Testis (tissue), 3 donors: ENCODE measurements around the gene PIK3C2B. TPM values are rescaled to one million over a fixed set of nuclear protein-coding genes. Genes with fewer than 3 reads are reported as not detected.
A peak's percentile ranks its signal among the peaks of the same experiment; 100 is the strongest.
"Not testable (repeated sequence)": the region's sequence is repeated elsewhere in the genome, so short reads cannot be mapped to it uniquely, and the experiment has no call there.

Experiments
- DNase-seq: peaks from one replicate; pipeline ENCODE4 v3.0.0-alpha.2; 2019
- H3K27ac ChIP-seq, 2 donors: fragments of 200-600 bp; sonication (generic); one replicate each; pipeline ENCODE4 v1.5.1; 2019
- H3K27me3 ChIP-seq: fragments of 200-600 bp; sonication (generic); one replicate; pipeline ENCODE4 v1.5.1; 2019
- H3K36me3 ChIP-seq: fragments of 200-600 bp; sonication (generic); one replicate; pipeline ENCODE4 v1.5.1; 2017; ENCODE audit warnings: low read depth; ENCODE audit errors: missing control alignments
- H3K4me1 ChIP-seq: fragments of 200-600 bp; sonication (generic); one replicate; pipeline ENCODE4 v1.5.1; 2019
- H3K4me3 ChIP-seq, 2 donors: fragments of 200-600 bp; sonication (generic); one replicate each; pipeline ENCODE4 v1.5.1; 2017 to 2019
- H3K9me3 ChIP-seq: fragments of 200-600 bp; sonication (generic); one replicate; pipeline ENCODE4 v1.5.1; 2017
- POLR2A ChIP-seq: fragments of 450-650 bp; IDR thresholded peaks from one replicate; pipeline ENCODE4 v1.6.1; 2017; ENCODE audit warnings: antibody characterized with exemption, mild to moderate bottlenecking, moderate library complexity
- WGBS, 2 donors: methylation state at CpG; one replicate each; pipeline ENCODE4 v1.1.5; 2018; 5-methylcytosine and 5-hydroxymethylcytosine counted together
- intact Hi-C: fragments of 100-400 bp; cut with DNase I; formaldehyde crosslinking; loops from one replicate; pipeline ENCODE4 v1.15.1; 2023; ENCODE audit warnings: low total_unique reads
- polyA plus RNA-seq: library from polyadenylated mRNA; stranded (reverse); fragments of 350-450 nt; fragmentation: Illumina TruSeq; extraction: RNeasy Lipid Tissue Mini Kit (QIAGEN cat#74804); gene quantifications from one replicate; pipeline ENCODE4 v1.2.3, GENCODE V29; 2014; ENCODE audit warnings: low read depth, low replicate concordance; ENCODE audit not compliant: insufficient read depth
- total RNA-seq, 2 donors: library from RNA; depleted of rRNA; stranded (reverse); fragments of >200 nt; gene quantifications; one replicate each; pipeline ENCODE4 v1.2.3, GENCODE V29; 2016
- TF ChIP-seq, protein P1 (sequence below), 3 experiments: fragments of 450-650 bp in 2 of 3; fragments of 200-600 bp in 1 of 3; sonication (generic) in 1 of 3; IDR thresholded peaks; one replicate each; pipeline ENCODE4 v1.5.1; 2016 to 2019; ENCODE audit warnings: antibody characterized with exemption in 3 of 3, mild to moderate bottlenecking in 2 of 3, moderate library complexity in 1 of 3

Gene PIK3C2B
- total and polyA plus RNA-seq, 3 donors from 2014 or later: 7.6 to 20.1 (median 12.7) TPM

DNA sequence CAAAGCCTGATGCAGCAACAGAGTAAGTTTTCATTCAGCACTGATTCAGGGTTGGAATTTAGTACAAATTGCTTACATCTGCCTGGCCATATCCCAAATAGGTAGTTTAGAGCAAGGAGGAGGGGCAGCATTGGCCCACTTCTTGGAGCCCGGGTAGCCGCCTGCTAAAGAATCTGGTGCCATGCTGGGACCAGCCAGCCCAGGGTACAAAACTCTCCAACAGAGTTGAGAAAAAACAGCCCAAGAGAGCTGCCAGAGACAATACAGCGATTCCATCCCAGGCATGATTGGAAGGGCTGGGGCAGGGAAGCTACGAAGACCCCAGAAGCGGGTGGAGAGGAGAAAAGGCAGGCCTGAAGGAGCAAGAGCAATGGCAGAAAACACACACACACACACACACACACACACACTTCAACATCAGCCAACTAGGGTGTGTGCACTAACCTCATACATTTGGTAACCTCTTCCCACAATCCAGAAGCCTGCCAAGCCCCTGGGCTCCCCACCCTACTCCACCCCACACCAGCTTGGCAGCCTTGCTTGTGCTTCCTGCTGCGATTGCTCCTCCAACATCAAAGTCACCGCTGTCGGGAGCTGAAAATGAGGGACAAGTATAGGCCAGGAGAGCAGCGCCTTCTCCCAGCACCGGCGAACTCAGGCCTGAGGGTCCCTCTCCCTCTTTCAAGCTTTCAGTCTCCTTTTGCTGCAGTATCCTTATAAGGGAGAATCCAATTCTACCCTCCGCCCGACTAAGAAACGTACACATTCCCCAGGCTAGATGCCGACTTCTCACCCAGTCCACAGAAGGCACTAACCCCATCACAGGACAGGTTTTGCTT lies 1.2 kb downstream of the PIK3C2B start:
- intact Hi-C loops: no loop called here

DNA sequence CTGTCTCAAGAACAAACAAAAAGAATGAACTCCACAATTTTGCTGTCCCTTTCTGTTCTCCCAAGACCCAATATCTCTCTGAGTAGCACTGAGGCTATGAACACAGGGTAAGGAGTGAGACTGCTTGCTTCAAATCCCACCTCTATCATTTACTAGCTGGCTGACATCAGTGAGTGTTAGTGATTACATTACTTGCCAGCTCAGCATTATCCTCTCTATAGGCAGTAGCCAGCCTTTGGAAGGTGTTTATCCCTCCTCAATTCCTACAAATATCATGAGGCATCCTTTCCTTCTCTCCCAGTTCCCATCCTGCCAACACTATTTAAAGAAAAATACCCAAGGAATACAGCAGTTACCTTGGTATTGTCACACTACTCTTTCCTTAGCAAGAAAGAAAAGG lies 3.0 kb downstream of the PIK3C2B start:
- H3K4me1 ChIP-seq: peaks cover 14% of the 10 kb centered on the region
- no peak for TF ChIP-seq POLR2A
- TF ChIP-seq, protein P1, sequence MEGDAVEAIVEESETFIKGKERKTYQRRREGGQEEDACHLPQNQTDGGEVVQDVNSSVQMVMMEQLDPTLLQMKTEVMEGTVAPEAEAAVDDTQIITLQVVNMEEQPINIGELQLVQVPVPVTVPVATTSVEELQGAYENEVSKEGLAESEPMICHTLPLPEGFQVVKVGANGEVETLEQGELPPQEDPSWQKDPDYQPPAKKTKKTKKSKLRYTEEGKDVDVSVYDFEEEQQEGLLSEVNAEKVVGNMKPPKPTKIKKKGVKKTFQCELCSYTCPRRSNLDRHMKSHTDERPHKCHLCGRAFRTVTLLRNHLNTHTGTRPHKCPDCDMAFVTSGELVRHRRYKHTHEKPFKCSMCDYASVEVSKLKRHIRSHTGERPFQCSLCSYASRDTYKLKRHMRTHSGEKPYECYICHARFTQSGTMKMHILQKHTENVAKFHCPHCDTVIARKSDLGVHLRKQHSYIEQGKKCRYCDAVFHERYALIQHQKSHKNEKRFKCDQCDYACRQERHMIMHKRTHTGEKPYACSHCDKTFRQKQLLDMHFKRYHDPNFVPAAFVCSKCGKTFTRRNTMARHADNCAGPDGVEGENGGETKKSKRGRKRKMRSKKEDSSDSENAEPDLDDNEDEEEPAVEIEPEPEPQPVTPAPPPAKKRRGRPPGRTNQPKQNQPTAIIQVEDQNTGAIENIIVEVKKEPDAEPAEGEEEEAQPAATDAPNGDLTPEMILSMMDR (IDR thresholded peaks at IDR 0.05): no peak
- intact Hi-C loops: no loop called here
- no peak for DNase-seq
- no peaks in the 10 kb centered on the region for H3K27me3 ChIP-seq
- H3K9me3 ChIP-seq: no peaks in the 10 kb centered on the region
- H3K36me3 ChIP-seq: no peaks in the 10 kb centered on the region
- no peak overlapping the region for H3K27ac ChIP-seq
- no peak overlapping the region for H3K4me3 ChIP-seq

More for the DNA sequence above, 1.2 kb downstream of the PIK3C2B start:
- 12 to 14% methylated on average over 15 of the region's 15 CpGs for WGBS, 2 donors
- TF ChIP-seq POLR2A: no peak
- TF ChIP-seq, protein P1 (IDR thresholded peaks at IDR 0.05): no peak
- no peaks in the 10 kb centered on the region for H3K36me3 ChIP-seq
- H3K4me1 ChIP-seq: peaks cover 14% of the 10 kb centered on the region
- DNase-seq: peak; percentile 31
- peak overlapping the region; percentile 65 to 79 for H3K4me3 ChIP-seq
- H3K9me3 ChIP-seq: no peaks in the 10 kb centered on the region
- H3K27me3 ChIP-seq: no peaks in the 10 kb centered on the region
- peak overlapping the region; percentile 80 to 87 for H3K27ac ChIP-seq

DNA sequence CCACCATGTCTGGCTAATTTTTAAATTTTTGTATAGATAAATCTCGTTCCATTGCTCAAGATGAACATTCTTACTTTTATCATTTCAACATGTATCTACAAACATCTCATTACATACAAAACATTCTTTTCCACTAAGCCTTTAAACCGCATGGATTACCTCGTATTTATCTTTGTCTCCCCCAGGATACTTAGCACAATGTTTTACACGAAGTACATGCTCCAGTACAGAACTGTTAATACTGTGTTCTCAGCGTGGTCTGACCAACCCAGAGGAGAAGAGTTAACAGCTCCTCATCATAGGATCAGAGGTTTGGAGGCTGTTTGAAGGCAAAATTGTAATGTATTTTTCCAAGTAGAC lies 7.4 kb downstream of the PIK3C2B start:
- no peaks in the 10 kb centered on the region for H3K27me3 ChIP-seq
- no peak overlapping the region for H3K4me3 ChIP-seq
- intact Hi-C loops: no loop called here
- TF ChIP-seq, protein P1 (IDR thresholded peaks at IDR 0.05): no peak
- no peak for TF ChIP-seq POLR2A
- H3K36me3 ChIP-seq: no peaks in the 10 kb centered on the region
- H3K27ac ChIP-seq: no peak overlapping the region
- no peaks in the 10 kb centered on the region for H3K9me3 ChIP-seq
- H3K4me1 ChIP-seq: peaks cover 4% of the 10 kb centered on the region
- 86 to 90% methylated on average over 5 of the region's 5 CpGs for WGBS, 2 donors
- DNase-seq: no peak

DNA sequence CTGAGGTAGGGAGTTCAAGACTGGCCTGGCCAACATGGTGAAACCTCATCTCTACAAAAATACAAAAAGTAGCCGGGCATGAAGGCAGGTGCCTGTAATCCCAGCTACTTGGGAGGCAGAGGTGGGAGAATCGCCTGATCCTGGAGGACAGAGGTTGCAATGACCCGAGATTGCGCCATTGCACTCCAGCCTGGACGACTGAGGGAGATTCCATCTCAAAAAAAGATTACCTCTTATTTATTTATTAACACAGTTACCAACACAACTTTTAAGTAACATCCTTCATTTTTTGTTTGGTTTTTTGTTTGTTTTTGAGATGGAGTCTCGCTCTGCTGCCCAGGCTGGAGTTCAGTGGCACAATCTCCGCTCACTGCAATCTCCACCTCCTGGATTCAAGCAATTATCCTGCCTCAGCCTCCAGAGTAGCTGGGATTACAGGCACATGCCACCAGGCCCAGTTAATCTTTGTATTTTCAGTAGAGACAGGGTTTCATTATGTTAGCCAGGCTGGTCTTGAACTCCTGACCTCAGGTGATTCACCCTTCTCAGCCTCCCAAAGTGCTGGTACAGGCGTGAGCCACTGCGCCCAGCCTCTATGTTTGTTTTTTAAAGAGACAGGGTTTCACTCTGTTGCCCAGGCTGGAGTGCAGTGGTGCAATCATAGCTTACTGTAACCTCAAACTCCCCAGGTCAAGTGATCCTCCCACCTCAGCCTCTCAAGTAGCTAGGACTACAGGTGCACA lies 7.9 kb downstream of the PIK3C2B start:
- H3K4me3 ChIP-seq, H3K27me3 ChIP-seq, H3K27ac ChIP-seq, intact Hi-C loops, DNase-seq, H3K4me1 ChIP-seq, H3K9me3 ChIP-seq, H3K36me3 ChIP-seq: not testable (repeated sequence)
- 88 to 93% methylated on average over 9 of the region's 9 CpGs for WGBS, 2 donors

DNA sequence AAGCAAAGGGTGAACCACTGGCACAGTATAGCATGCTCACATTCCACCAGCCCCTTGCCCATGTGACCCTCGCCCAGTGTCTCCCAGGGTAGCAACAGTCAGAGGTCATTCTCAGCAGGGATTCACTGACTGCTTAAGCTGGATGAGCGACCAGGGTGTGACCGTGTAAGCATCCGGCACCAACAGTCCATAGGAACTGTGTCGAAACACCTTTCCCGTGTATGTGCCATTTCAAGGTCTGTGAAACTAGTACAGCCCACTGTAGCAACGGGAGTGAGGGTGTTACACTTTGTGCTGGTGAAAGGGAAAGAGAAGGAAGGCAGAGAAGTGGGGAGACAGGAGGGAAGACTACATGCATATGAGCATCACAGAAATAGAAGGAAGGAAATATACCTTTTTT lies 10.8 kb downstream of the PIK3C2B start:
- H3K4me3 ChIP-seq: no peak overlapping the region
- 79 to 82% methylated on average over 7 of the region's 7 CpGs for WGBS, 2 donors
- no peak overlapping the region for H3K27ac ChIP-seq
- no peaks in the 10 kb centered on the region for H3K27me3 ChIP-seq
- H3K9me3 ChIP-seq: no peaks in the 10 kb centered on the region
- no peak for TF ChIP-seq POLR2A
- TF ChIP-seq, protein P1 (IDR thresholded peaks at IDR 0.05): no peak
- peaks cover 12% of the 10 kb centered on the region for H3K4me1 ChIP-seq
- H3K36me3 ChIP-seq: no peaks in the 10 kb centered on the region
- intact Hi-C loops: no loop called here
- no peak for DNase-seq
